GM12891 (cell line): Measurements from ENCODE around the gene ZMIZ1.

Experiments used
- PAX5 ChIP-seq: IDR thresholded peaks from 2 replicates; pipeline ENCODE4 v1.6.1; 2011; ENCODE audit warnings: low read length, moderate library complexity, mild to moderate bottlenecking; ENCODE audit not compliant: insufficient read depth, severe bottlenecking
- POLR2A ChIP-seq: IDR thresholded peaks from 2 replicates; pipeline ENCODE4 v1.6.1; 2011; ENCODE audit warnings: low read depth, low read length, control low read depth
- POLR2AphosphoS5 ChIP-seq: IDR thresholded peaks from 2 replicates; pipeline ENCODE4 v1.6.1; 2011; ENCODE audit warnings: low read depth, low read length, control low read depth
- POU2F2 ChIP-seq: IDR thresholded peaks from 2 replicates; pipeline ENCODE4 v1.6.1; 2011; ENCODE audit warnings: low read depth, mild to moderate bottlenecking, control low read depth, low read length, moderate library complexity
- SPI1 ChIP-seq: IDR thresholded peaks from 2 replicates; pipeline ENCODE4 v1.6.1; 2011; ENCODE audit warnings: low read depth, low read length, control low read depth
- TAF1 ChIP-seq: IDR thresholded peaks from 2 replicates; pipeline ENCODE4 v1.6.1; 2011; ENCODE audit warnings: low read depth, low read length, control low read depth

DNA sequence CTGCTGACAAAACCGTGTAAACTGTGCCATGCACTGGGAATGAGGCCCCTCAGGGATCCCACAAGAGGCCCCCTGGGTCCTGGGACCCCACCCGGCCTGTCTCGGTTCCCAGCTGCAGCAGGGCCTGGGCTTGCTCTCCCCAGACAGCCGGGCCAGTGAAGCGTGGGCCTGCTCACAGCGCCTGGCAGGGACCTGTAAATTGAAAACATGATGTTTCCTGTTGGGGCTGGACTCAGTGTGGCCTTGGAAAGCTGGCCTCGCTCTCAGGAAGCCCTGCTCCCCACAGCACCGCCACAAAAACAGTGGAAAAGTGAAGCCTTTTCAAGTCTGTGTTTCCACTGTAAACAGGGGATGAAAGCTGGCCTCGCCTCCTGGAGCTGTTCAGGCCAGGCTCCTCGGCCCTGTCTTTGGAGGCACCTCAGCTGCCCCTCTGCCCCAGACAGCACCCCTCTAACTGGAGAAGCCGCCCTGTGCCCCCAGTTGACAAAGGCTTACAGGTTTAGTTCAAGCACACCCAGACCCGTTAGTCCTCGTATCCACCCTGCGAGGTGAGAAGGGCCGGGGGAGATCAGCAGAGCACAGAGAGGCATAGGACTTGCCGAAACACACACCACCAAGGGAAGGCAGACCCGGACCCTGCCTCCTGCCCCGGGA is 108.3 kb downstream of the ZMIZ1 start:
- no peak for TF ChIP-seq POLR2AphosphoS5
- no peak for TF ChIP-seq SPI1
- no peak for TF ChIP-seq TAF1
- TF ChIP-seq POLR2A: no peak
- TF ChIP-seq POU2F2: no peak
- TF ChIP-seq PAX5: no peak
